Activated T-cell treated with anti-CD3 and anti-CD28 coated beads for 24 hours (primary cell): ENCODE results near the gene BCAP29.

ENCODE experiments used
- DNase-seq: peaks from one replicate; pipeline ENCODE4 v3.0.0-alpha.2; 2020; ENCODE audit warnings: low read depth

The BCAP29 gene

DNA sequence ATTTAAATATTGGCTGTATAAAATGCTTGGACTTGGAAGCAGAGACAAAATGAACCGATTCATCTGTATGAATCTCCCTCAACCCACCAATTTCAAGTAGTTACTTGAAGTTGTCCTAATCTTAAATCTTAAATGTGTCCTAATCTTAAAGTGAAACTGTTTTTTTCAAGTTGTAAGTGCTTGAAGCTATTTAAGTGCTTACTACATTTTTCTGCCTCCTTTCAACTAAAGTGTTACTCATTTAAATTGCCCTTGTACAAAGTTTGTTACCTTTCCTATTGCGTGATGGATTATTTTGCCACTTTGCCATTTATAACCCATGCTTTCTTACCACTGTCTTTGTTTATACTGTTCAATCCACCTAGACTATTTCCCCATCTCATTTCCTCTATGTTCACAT, 2.8 kb downstream of the BCAP29 start:
- DNase-seq: no peak

- DNase-seq: no peak
Observed at GRCh38 chr7:107584716-107585115, 4.7 kb downstream of the BCAP29 start.

DNA sequence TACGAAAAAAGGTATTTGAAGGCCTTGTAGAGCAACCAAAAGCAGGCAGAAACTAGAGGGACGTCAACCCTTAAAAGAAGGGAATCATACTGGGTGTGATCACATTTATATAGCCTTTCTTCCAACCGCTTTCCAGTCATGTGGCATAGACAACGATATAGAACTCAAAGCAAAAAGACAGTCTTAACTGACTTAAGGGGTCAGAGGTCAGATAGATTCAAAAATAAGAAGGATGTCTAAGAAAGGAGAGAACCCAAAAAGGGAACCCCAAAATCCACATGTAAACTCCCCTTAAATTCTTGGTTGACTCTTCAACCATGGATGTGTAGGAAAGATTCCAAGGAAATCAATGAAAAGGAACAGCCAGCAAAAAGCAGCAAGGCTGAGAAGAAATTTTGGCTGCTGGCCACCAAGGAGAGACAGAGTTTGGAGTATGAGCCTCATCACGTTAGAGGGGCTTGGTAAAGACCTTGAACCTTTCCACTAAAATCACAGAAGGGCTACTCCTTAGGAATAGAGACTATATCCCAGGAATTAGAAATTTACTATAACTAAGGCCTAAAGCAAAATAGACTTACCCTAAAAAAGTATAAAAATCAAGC, 8.6 kb downstream of the BCAP29 start:
- no peak for DNase-seq

DNA sequence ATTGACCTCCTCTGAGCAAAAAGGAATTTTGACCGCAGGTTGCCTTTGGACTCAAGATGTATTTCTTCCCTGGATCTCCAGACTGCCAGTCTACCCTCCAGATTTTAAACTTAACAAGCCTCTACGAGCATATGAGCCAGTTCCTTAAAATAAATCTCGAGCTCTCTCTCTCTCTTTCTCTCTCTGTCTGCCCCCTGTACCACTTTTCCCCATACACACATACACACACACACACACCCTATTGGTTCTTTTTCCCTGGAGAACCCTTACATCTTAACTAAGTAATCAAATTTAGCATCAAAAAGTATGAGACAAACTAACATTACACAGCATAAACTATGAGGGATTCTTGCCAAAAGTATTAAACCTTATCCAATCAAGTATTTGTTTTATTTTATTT, 11.4 kb downstream of the BCAP29 start:
- no peak for DNase-seq

- DNase-seq: no peak
Observed at GRCh38 chr7:107592361-107593024, 12.4 kb downstream of the BCAP29 start.

DNA sequence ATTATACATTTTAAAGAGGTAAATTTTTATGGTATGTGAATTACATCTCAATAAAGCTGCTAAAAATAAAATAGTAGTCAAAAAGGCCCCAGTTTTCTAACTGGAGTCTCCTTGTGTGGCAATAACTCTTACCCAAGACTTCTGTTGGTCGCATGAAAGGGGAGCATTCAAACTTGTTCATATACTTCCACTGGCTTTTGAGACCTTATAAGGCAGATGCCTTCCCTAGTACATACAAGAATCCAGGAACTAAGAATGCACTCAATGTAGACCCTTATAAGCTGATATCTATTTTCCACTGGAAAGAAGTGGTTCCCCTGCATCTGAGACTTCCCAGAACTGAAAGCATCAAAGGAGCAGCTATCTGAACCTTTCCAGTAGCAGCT, 13.0 kb downstream of the BCAP29 start:
- no peak for DNase-seq

GRCh38 chr7:107594961-107595737, 15.1 kb downstream of the BCAP29 start:
- no peak for DNase-seq

DNA sequence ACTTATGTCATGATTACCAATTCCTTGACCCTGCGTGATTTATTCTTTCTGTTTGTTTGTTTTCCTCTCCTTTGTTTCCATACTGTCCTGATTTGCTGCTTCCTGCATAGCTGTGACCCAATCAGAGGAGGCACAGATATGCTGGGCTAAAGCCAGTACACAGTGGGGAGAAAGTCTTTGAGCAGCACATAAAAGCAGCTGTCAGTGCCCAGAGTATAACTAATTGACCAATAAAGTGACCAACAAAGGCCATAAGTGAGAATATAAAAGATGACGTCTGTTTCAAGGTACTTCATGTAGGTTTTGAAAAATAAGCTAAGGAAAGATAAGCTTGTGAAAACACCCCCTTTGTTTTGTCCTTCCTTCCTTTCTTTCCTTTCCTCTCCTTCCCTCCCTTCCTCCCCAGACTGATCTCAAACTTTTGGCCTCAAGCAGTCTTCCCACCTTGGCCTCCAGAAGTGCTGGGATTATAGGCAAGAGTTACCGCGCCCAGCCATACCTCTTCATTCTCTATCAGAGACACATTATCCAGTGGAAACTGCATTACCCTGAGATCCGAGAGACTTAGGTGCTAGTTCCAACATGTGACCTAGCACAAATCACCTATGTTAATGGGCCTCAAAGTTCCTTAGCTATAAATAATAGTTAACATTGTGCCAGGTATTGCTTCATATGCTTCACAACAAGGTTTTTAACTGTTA, 17.0 kb downstream of the BCAP29 start:
- no peak for DNase-seq

GRCh38 chr7:107597582-107597916, 17.5 kb downstream of the BCAP29 start:
- no peak for DNase-seq

- DNase-seq: no peak
Observed at GRCh38 chr7:107597953-107598352, 17.9 kb downstream of the BCAP29 start.

- no peak for DNase-seq
Observed at GRCh38 chr7:107599262-107599661, 19.2 kb downstream of the BCAP29 start.

DNA sequence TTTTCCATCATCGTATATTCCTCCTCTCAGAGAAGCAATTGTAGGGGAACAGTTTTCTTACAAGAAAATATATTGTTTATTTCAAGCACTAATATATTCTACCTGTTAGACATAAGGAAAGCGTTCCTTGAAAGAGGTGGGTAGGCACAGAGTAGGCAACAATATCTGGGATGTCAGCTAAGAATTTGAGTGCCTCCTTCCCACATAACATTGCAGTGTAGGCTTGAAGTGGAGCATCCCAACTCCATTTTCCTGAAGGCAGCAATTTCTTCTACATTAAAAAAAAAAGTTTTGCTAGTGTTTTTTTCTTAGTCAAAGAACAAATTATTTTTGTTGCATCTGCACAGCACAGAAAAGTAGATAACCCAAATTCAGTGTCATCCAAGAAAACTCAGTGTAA, 20.8 kb downstream of the BCAP29 start:
- no peak for DNase-seq

DNA sequence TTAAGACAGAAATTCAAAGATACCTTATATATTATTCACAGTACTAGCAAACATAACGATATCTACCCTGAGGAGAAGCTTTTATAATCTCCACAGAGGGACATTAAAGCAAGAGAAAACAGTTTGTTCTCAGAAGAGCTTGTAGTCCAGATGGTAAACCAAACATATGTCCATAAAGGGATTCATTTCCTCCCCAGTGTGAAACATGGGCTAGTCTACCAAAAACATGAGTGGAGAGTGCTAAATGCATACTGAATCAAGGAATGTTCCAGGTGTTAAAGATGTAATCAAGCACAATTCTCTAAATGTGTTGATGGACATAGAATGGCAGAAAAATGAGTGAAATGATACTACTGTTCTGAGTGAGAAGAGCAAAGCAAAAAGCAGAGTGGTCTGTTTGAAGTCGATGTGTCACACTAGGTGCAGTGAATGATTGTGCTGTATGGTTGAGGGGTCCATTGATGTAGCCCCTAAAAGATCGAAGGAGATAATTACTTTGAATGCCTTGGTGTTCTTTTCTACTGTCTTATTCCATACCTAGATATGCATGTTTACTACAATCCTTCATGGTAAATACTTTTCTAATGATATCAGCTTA, 25.3 kb downstream of the BCAP29 start:
- DNase-seq: no peak

- DNase-seq: no peak
Observed at GRCh38 chr7:107606303-107606702, 26.3 kb downstream of the BCAP29 start.

- DNase-seq: no peak
Observed at GRCh38 chr7:107609811-107610261, 29.8 kb downstream of the BCAP29 start.

GRCh38 chr7:107610323-107610722, 30.3 kb downstream of the BCAP29 start:
- no peak for DNase-seq

GRCh38 chr7:107613439-107613838, 33.4 kb downstream of the BCAP29 start:
- DNase-seq: no peak

GRCh38 chr7:107613948-107614347, 33.9 kb downstream of the BCAP29 start:
- no peak for DNase-seq

DNA sequence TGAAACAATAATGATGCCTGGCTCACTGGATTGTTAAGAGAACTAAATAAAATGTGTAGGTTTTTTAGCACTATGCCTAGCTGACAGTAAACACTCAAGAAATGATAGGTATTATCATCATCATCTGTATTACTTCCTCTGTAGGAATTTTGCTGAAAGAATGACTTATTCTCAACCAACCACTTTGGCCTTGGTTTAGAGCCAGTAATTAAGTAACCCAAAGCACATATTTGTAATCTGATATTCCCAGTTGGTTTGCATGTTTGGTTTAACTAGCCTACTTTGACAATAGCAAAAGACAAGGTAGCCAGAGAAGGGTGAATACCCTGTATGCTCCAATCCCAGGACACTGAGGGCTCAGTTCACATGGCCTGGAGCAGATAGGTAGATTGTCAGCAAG, 34.4 kb downstream of the BCAP29 start:
- DNase-seq: no peak

DNA sequence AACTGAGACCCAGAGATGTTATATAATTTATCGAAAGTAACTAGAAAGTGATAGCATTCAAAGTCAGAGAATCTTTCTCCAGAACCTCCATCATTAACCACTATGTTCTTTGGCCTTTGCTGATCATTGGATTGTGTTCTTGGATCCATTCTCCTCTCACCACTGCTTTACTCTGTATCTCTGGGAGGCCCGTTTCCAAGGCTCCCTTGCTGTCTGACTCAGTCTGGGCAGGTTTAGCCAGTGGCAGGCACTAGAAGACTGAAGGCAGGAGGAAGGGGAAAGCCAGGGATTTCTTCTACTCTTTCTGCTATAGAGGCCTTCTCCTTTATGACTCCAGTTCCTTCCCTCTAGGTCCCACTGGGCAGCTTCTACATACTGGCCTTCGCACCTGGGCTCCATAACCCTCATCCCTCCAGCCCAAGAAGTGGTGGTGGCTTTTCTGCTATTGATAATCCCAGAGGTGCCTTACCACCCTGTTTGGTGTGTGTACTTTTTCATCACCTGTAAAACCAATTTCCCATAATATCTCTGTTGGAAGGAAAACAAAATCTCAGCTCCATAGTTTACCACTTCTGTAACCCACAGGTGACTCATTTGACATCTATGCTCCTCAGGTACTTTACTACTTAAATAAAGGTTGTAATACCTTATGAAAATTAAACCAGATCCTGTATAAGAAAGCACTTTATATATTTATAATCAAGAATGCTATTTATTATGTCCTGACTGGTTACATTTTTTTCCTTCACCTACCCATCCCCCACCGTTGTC, 36.0 kb downstream of the BCAP29 start:
- no peak for DNase-seq

DNA sequence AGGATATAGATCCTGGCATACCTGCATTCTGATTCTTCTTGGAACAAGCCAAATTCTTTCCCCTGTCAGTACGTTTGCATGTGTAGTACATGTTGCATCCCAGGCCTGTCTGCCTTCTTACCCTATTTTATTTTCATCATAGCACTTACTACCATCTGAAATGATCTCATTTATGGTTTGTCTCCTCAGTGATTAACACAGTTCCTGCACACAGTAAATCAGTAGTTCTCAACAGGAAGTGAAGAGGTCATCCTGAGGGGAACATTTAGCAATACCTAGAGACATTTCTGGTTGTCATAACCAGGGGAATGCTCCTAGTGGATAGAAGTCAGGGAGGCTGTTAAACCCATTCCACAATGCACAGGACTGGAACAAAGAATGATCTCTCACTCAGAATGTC, 42.4 kb downstream of the BCAP29 start:
- no peak for DNase-seq

- no peak for DNase-seq
Observed at GRCh38 chr7:107622894-107623293, 42.8 kb downstream of the BCAP29 start.
